Liver (tissue), 3 donors: ENCODE measurements around the gene TUBB4A.

Experiments used
- ATF3 ChIP-seq: IDR thresholded peaks from 2 replicates; pipeline ENCODE4 v1.6.1; 2016; ENCODE audit warnings: antibody characterized with exemption
- CTCF ChIP-seq: fragments of 150-350 bp; IDR thresholded peaks from 2 replicates; pipeline ENCODE4 v1.5.1; 2017; ENCODE audit warnings: improper control_type of control experiment, low read depth, low read length; ENCODE audit not compliant: missing input control
- EGR1 ChIP-seq, 2 donors: IDR thresholded peaks; 2 replicates each; pipeline ENCODE4 v1.6.1; 2016 to 2018; ENCODE audit warnings: antibody characterized with exemption in 2 of 2, low read depth in 2 of 2
- GABPA ChIP-seq, 2 donors: IDR thresholded peaks in 1 of 2; conservative IDR thresholded peaks in 1 of 2; 2 replicates each; pipeline ENCODE4 v1.6.1; 2016; ENCODE audit warnings: antibody characterized with exemption in 2 of 2, mild to moderate bottlenecking in 1 of 2, moderate library complexity in 1 of 2
- HNF4A ChIP-seq, 2 donors: conservative IDR thresholded peaks; 2 replicates each; pipeline ENCODE4 v1.6.1; 2016; ENCODE audit warnings: antibody characterized with exemption in 2 of 2, mild to moderate bottlenecking in 2 of 2
- HNF4G ChIP-seq: IDR thresholded peaks from 2 replicates; pipeline ENCODE4 v1.6.1; 2016; ENCODE audit warnings: antibody characterized with exemption
- JUND ChIP-seq, 2 donors: IDR thresholded peaks; 2 replicates each; pipeline ENCODE4 v1.6.1; 2016; ENCODE audit warnings: antibody characterized with exemption in 2 of 2
- MAX ChIP-seq: IDR thresholded peaks from 2 replicates; pipeline ENCODE4 v1.6.1; 2016; ENCODE audit warnings: antibody characterized with exemption
- RAD21 ChIP-seq, 2 donors: IDR thresholded peaks; 2 replicates each; pipeline ENCODE4 v1.6.1; 2016; ENCODE audit warnings: antibody characterized with exemption in 2 of 2, mild to moderate bottlenecking in 2 of 2
- REST ChIP-seq: IDR thresholded peaks from 2 replicates; pipeline ENCODE4 v1.6.1; 2016; ENCODE audit warnings: antibody characterized with exemption, mild to moderate bottlenecking
- SP1 ChIP-seq: IDR thresholded peaks from 2 replicates; pipeline ENCODE4 v1.6.1; 2018; ENCODE audit warnings: antibody characterized with exemption, mild to moderate bottlenecking
- TAF1 ChIP-seq: conservative IDR thresholded peaks from 2 replicates; pipeline ENCODE4 v1.6.1; 2016; ENCODE audit warnings: antibody characterized with exemption, mild to moderate bottlenecking
- YY1 ChIP-seq: IDR thresholded peaks from 2 replicates; pipeline ENCODE4 v1.6.1; 2016; ENCODE audit warnings: antibody characterized with exemption, mild to moderate bottlenecking
- ZBTB33 ChIP-seq: IDR thresholded peaks from 2 replicates; pipeline ENCODE4 v1.6.1; 2016; ENCODE audit warnings: antibody characterized with exemption
- donor health status: healthy.
- donor health status: healthy.

GRCh38 chr19:6533000-6533328, 30.9 kb upstream of the TUBB4A start:
- TF ChIP-seq CTCF: no peak
- no peak for TF ChIP-seq TAF1
- TF ChIP-seq YY1: no peak
- no peak for TF ChIP-seq MAX
- TF ChIP-seq SP1: no peak
- TF ChIP-seq HNF4A (conservative IDR thresholded peaks at IDR 0.05): no peak
- TF ChIP-seq RAD21 (IDR thresholded peaks at IDR 0.05): no peak
- no peak for TF ChIP-seq JUND (IDR thresholded peaks at IDR 0.05)
- no peak for TF ChIP-seq ZBTB33
- no peak for TF ChIP-seq GABPA (IDR thresholded peaks at IDR 0.05 in 1 of 2, conservative IDR thresholded peaks at IDR 0.05 in 1 of 2)
- no peak for TF ChIP-seq REST
- TF ChIP-seq HNF4G: no peak
- no peak for TF ChIP-seq EGR1 (IDR thresholded peaks at IDR 0.05; ENCODE audit: low read depth in 2 of 2)
- TF ChIP-seq ATF3: no peak
